Measurements from ENCODE around the gene PLCH1. TPM values are rescaled to one million over a fixed set of nuclear protein-coding genes. Genes with fewer than 3 reads are reported as not detected.

Gene PLCH1
- total and polyA plus RNA-seq, 2 of the 8 experiments (the other 6 are each of a cell fraction or from before 2014, with no cell fraction given) = 5.8 to 17.2 TPM

DNA sequence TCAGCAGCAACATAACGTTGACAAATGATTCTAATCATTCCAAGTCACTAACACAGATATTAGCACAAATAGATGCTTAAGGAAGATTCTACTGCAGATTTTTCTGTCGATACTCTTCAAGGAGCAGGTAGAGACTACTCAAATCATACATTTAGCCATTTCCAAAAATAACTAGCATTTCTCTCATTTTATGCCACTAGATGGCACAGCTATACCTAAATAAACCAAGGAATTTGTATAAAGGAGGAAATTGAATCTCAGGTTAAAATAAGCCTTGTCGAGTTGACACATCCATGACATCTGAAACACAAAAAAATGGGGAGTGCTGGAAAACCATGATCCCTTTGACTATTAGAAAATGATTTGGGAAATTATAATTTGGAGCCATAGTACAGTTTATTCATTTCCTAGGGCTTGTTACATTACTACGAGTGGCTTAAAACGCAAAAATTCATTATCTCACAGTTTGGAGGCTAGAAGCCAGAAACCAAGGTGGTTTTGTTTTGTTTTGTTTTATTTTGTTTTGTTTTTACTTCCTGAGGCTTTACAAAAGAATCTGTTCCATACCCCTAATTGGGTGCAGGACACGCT lies 391.9 kb downstream of the PLCH1 start:
- H3K9ac ChIP-seq (replicated peaks in 1 of 4; ENCODE audit: extremely low read depth in 1 of 4, low read depth in 3 of 4, low read length in 3 of 4) = no peak overlapping the region
- H4K91ac ChIP-seq (replicated peaks; ENCODE audit: insufficient read length, low read length) = no peak overlapping the region
- H3K4ac ChIP-seq (replicated peaks; ENCODE audit: insufficient read length, low read depth, low read length) = no peak overlapping the region
- H2BK15ac ChIP-seq (ENCODE audit: low read length) = no peak overlapping the region
- H3K18ac ChIP-seq (ENCODE audit: extremely low read depth, low read length) = no peak overlapping the region
- H4K20me1 ChIP-seq (replicated peaks in 1 of 2; ENCODE audit: control insufficient read depth in 1 of 2, insufficient read depth in 2 of 2, low read length in 2 of 2) = no peaks in the 10 kb centered on the region
- DNase-seq (ENCODE audit: low read depth in 1 of 2, low spot score in 2 of 2) (no peak), FAIRE-seq (no peak)
- H3K23me2 ChIP-seq (ENCODE audit: low read depth, low read length) = no peaks in the 10 kb centered on the region; the same call in 1 of the 2 replicates
- no peak overlapping the region for H3K4me3 ChIP-seq (ENCODE audit: extremely low read depth in 1 of 4, insufficient read depth in 2 of 4, low read depth in 3 of 4, low read length in 4 of 4)
- H4K5ac ChIP-seq (ENCODE audit: insufficient read length, low read depth, low read length) = no peak overlapping the region
- no peak overlapping the region for H3K14ac ChIP-seq (ENCODE audit: insufficient read length)
- ChIA-PET CTCF (ENCODE audit: partially characterized antibody) (interaction anchor here (1.2 to 4.4 kb wide), 13 partner anchors 8 to 453 kb away, joined by 3 to 61 read pairs (median 4); partner anchors contain the start of gene C3orf33), POLR2A (ENCODE audit: partially characterized antibody) (no interaction called here)
- no peak overlapping the region for H2BK12ac ChIP-seq (ENCODE audit: low read depth, low read length)
- H3K9me3 ChIP-seq (ENCODE audit: insufficient read depth in 2 of 2, low read depth in 1 of 2, low read length in 1 of 2) = no peaks in the 10 kb centered on the region
- no peaks in the 10 kb centered on the region for H3K79me1 ChIP-seq (ENCODE audit: low read depth, low read length)
- H3K27ac ChIP-seq (ENCODE audit: low read depth, low read length) = no peak overlapping the region
- no peak overlapping the region for H2AK5ac ChIP-seq (ENCODE audit: low read depth, low read length)
- no peak overlapping the region for H3K56ac ChIP-seq (replicated peaks; ENCODE audit: insufficient read length, low read depth, low read length)
- no peak overlapping the region for H2BK5ac ChIP-seq (ENCODE audit: low read depth, low read length)
- H4K8ac ChIP-seq (ENCODE audit: extremely low read depth, insufficient read depth, low read length) = no peak overlapping the region
- H2AFZ ChIP-seq (ENCODE audit: low read length) = no peak overlapping the region
- no peaks in the 10 kb centered on the region for H3K36me3 ChIP-seq (ENCODE audit: control insufficient read depth in 2 of 4, insufficient read depth in 4 of 4, low read length in 3 of 4)
- H3K23ac ChIP-seq (ENCODE audit: insufficient read length) = no peak overlapping the region
- no peak overlapping the region for H3K4me2 ChIP-seq (ENCODE audit: insufficient read depth in 1 of 2, low read depth in 2 of 2, low read length in 2 of 2)
- no peak overlapping the region for H2BK120ac ChIP-seq (replicated peaks; ENCODE audit: low read depth, low read length)
- WGBS, 2 experiments (ENCODE audit: extremely low coverage in 1 of 2, insufficient coverage in 1 of 2, insufficient read length in 1 of 2, insufficient replicate concordance in 2 of 2, low coverage in 1 of 2, low lambda C conversion rate in 2 of 2, missing lambda C conversion rate in 1 of 2) = 73% methylated on average over 6 of the region's 6 CpGs; no CpG with 5 or more reads in 1 of the 2 experiments
- peaks cover 2 to 6% (median 4%) of the 10 kb centered on the region in 4 experiments; a peak in 6 of 7 replicates for H3K4me1 ChIP-seq (replicated peaks in 1 of 4; ENCODE audit: control insufficient read depth in 3 of 4, insufficient read depth in 4 of 4, low read length in 3 of 4)
- no peaks in the 10 kb centered on the region for H3K79me2 ChIP-seq (ENCODE audit: control insufficient read depth in 1 of 2, insufficient read depth in 2 of 2, low read length in 2 of 2)
- no peaks in the 10 kb centered on the region for H3K27me3 ChIP-seq (replicated peaks in 1 of 4; ENCODE audit: control insufficient read depth in 3 of 4, extremely low read depth in 1 of 4, insufficient read depth in 3 of 4, low read length in 3 of 4)
- H2BK20ac ChIP-seq (ENCODE audit: low read length) = no peak overlapping the region
- TF ChIP-seq CTCF (IDR thresholded peaks at IDR 0.05; ENCODE audit: control extremely low read depth in 1 of 3, insufficient read depth in 1 of 3, low read depth in 1 of 3, low read length in 3 of 3) (peak in 2 of 3 experiments; percentile 33 to 44; a peak in 2 of 4 replicates), RAD21 (IDR thresholded peaks at IDR 0.05 in 1 of 2, conservative IDR thresholded peaks at IDR 0.05 in 1 of 2; ENCODE audit: low read depth in 2 of 2, low read length in 2 of 2) (peak; percentile 70 to 74)

Data from H1 (cell line).